Measurements from ENCODE around the gene LAMA2. TPM values are rescaled to one million over a fixed set of nuclear protein-coding genes. Genes with fewer than 3 reads are reported as not detected.

LAMA2 gene
- total RNA-seq, 1 experiment from 2014 or later = 2.2 TPM

GRCh38 chr6:129498541-129498940 is 615.6 kb downstream of the LAMA2 start:
- H3K4me3 Mint-ChIP-seq (ENCODE audit: unreplicated experiment) = peak overlapping the region; percentile 56
- DNase-seq (ENCODE audit: unreplicated experiment) = peak; percentile 47
- BruUV-seq (replicated peaks) = no TSS peak

GRCh38 chr6:129498950-129499842 is 616.3 kb downstream of the LAMA2 start:
- H3K4me3 Mint-ChIP-seq (ENCODE audit: unreplicated experiment) = peak overlapping the region; percentile 56

More at GRCh38 chr6:129498541-129498940, 615.6 kb downstream of the LAMA2 start:
- Mint-ChIP-seq H3K4me1 (ENCODE audit: insufficient read depth, unreplicated experiment) (peaks cover 37% of the 10 kb centered on the region), H3K36me3 (ENCODE audit: insufficient read depth, unreplicated experiment) (no peaks in the 10 kb centered on the region), H3K9me3 (ENCODE audit: unreplicated experiment) (no peaks in the 10 kb centered on the region), H3K27ac (ENCODE audit: low read depth, unreplicated experiment) (peak overlapping the region; percentile 88), H3K27me3 (ENCODE audit: insufficient read depth, unreplicated experiment) (no peaks in the 10 kb centered on the region)
- CTCF ChIA-PET = interaction anchor here (0.8 to 5.8 kb wide), 20 partner anchors 8 to 523 kb away, joined by 3 to 111 read pairs (median 5); no protein-coding TSS in a partner anchor
- TF ChIP-seq, protein P1, sequence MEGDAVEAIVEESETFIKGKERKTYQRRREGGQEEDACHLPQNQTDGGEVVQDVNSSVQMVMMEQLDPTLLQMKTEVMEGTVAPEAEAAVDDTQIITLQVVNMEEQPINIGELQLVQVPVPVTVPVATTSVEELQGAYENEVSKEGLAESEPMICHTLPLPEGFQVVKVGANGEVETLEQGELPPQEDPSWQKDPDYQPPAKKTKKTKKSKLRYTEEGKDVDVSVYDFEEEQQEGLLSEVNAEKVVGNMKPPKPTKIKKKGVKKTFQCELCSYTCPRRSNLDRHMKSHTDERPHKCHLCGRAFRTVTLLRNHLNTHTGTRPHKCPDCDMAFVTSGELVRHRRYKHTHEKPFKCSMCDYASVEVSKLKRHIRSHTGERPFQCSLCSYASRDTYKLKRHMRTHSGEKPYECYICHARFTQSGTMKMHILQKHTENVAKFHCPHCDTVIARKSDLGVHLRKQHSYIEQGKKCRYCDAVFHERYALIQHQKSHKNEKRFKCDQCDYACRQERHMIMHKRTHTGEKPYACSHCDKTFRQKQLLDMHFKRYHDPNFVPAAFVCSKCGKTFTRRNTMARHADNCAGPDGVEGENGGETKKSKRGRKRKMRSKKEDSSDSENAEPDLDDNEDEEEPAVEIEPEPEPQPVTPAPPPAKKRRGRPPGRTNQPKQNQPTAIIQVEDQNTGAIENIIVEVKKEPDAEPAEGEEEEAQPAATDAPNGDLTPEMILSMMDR (IDR thresholded peaks at IDR 0.05; ENCODE audit: unreplicated experiment) = no peak
- POLR2A ChIA-PET = interaction anchor here (0.7 to 5.8 kb wide), 9 partner anchors 7 to 523 kb away, joined by 3 to 73 read pairs (median 6); partner anchors contain the start of gene ARHGAP18
- intact Hi-C loops (cut with micrococcal nuclease) = loop anchor here (2.0 to 10.0 kb wide), 5 partner anchors 176 to 691 kb away; no protein-coding TSS in a partner anchor

DNA sequence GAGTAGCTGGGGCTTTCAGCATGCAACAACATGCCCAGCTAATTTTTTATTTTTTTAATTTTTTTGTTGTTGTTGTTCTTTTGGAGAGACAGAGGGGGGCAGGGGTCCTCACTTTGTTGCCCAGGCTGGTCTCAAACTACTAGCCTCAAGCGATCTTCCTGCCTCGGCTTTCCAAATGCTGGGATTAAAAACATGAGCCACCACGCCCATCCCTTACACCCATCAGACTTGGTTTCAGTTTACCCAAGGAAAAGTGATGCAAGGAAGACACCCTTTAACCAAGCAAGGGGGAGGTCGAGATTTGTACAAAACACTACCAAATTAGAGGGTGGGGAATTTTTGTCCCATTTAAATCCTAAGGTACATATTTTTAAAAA is 616.9 kb downstream of the LAMA2 start:
- BruUV-seq (replicated peaks) = no TSS peak
- H3K27me3 Mint-ChIP-seq (ENCODE audit: insufficient read depth, unreplicated experiment) = no peaks in the 10 kb centered on the region
- no peaks in the 10 kb centered on the region for H3K9me3 Mint-ChIP-seq (ENCODE audit: unreplicated experiment)
- peaks cover 36% of the 10 kb centered on the region for H3K4me1 Mint-ChIP-seq (ENCODE audit: insufficient read depth, unreplicated experiment)
- peak; percentile 67 for DNase-seq (ENCODE audit: unreplicated experiment)
- ChIA-PET CTCF (interaction anchor here (0.6 to 5.8 kb wide), 38 partner anchors 9 to 782 kb away, joined by 3 to 111 read pairs (median 4); no protein-coding TSS in a partner anchor), POLR2A (interaction anchor here (0.6 to 5.8 kb wide), 8 partner anchors 8 to 522 kb away, joined by 3 to 73 read pairs (median 4); partner anchors contain the start of gene ARHGAP18)
- peak overlapping the region; percentile 73 for H3K27ac Mint-ChIP-seq (ENCODE audit: low read depth, unreplicated experiment)
- intact Hi-C loops (cut with micrococcal nuclease) = loop anchor here (1.0 to 10.0 kb wide), 8 partner anchors 67 to 693 kb away; no protein-coding TSS in a partner anchor
- TF ChIP-seq, protein P1 (IDR thresholded peaks at IDR 0.05; ENCODE audit: unreplicated experiment) = no peak
- H3K4me3 Mint-ChIP-seq (ENCODE audit: unreplicated experiment) = no peak overlapping the region
- no peaks in the 10 kb centered on the region for H3K36me3 Mint-ChIP-seq (ENCODE audit: insufficient read depth, unreplicated experiment)

More at GRCh38 chr6:129498950-129499842, 616.3 kb downstream of the LAMA2 start:
- BruUV-seq (replicated peaks) = no TSS peak
- ChIA-PET POLR2A (interaction anchor here (0.6 to 5.8 kb wide), 9 partner anchors 7 to 522 kb away, joined by 3 to 73 read pairs (median 4); partner anchors contain the start of gene ARHGAP18), CTCF (interaction anchor here (0.6 to 5.8 kb wide), 40 partner anchors 9 to 663 kb away, joined by 3 to 111 read pairs (median 4); no protein-coding TSS in a partner anchor)
- no peaks in the 10 kb centered on the region for H3K27me3 Mint-ChIP-seq (ENCODE audit: insufficient read depth, unreplicated experiment)
- peak; percentile 82 for DNase-seq (ENCODE audit: unreplicated experiment)
- H3K36me3 Mint-ChIP-seq (ENCODE audit: insufficient read depth, unreplicated experiment) = no peaks in the 10 kb centered on the region
- H3K4me1 Mint-ChIP-seq (ENCODE audit: insufficient read depth, unreplicated experiment) = peaks cover 36% of the 10 kb centered on the region
- peak overlapping the region; percentile 73 for H3K27ac Mint-ChIP-seq (ENCODE audit: low read depth, unreplicated experiment)
- H3K9me3 Mint-ChIP-seq (ENCODE audit: unreplicated experiment) = no peaks in the 10 kb centered on the region
- TF ChIP-seq, protein P1 (IDR thresholded peaks at IDR 0.05; ENCODE audit: unreplicated experiment) = peak; percentile 63
- intact Hi-C loops (cut with micrococcal nuclease) = loop anchor here (1.0 to 10.0 kb wide), 8 partner anchors 68 to 692 kb away; no protein-coding TSS in a partner anchor
